Measurements from ENCODE around the gene COPG1. TPM values are rescaled to one million over a fixed set of nuclear protein-coding genes. Genes with fewer than 3 reads are reported as not detected.

COPG1 gene
- total and polyA plus RNA-seq, 2 donors (not counting 1 experiment from before 2014, with no cell fraction given): 48.9 to 85.9 TPM

- peak overlapping the region; percentile 97 for H3K4me2 ChIP-seq (replicated peaks; ENCODE audit: low read depth, low read length, poor library complexity, severe bottlenecking)
- ChIA-PET POLR2A (interaction anchor here (1.2 to 4.4 kb wide), 5 partner anchors 29 to 263 kb away, joined by 3 to 30 read pairs (median 5); a partner anchor contains a TSS), CTCF (interaction anchor here (0.8 to 8.2 kb wide), 4 partner anchors 34 to 309 kb away, joined by 3 to 58 read pairs (median 6); a partner anchor contains a TSS)
- H4K20me1 ChIP-seq (ENCODE audit: control insufficient read depth, insufficient read depth, low read length, poor library complexity, severe bottlenecking): peaks cover 41% of the 10 kb centered on the region
- peak overlapping the region; percentile 64 to 86 for H3K27ac ChIP-seq (ENCODE audit: low read length in 2 of 2)
- H3K4me1 ChIP-seq (ENCODE audit: control insufficient read depth in 2 of 2, insufficient read depth in 2 of 2, low read length in 2 of 2): peaks cover 72 to 80% of the 10 kb centered on the region in 2 donors
- Mint-ChIP-seq H3K4me1 (peaks cover 77% of the 10 kb centered on the region), H3K9me3 (ENCODE audit: insufficient read depth) (no peaks in the 10 kb centered on the region), H3K4me3 (peak overlapping the region; percentile 95), H3K27ac (peak overlapping the region; percentile 91), H3K27me3 (peaks cover 8% of the 10 kb centered on the region)
- H3K79me2 ChIP-seq (ENCODE audit: control insufficient read depth, insufficient read depth, low read length): peaks cover 22% of the 10 kb centered on the region
- peaks cover 4 to 20% of the 10 kb centered on the region in 2 experiments for H3K36me3 ChIP-seq (replicated peaks in 1 of 2; ENCODE audit: control extremely low read depth in 1 of 2, control insufficient read depth in 1 of 2, extremely low read depth in 1 of 2, insufficient read depth in 2 of 2, low read length in 1 of 2)
- ATAC-seq (ENCODE audit: low read depth) (no peak), DNase-seq (peak; percentile 57)
- peak overlapping the region; percentile 75 for H2AFZ ChIP-seq (ENCODE audit: insufficient read depth, low read depth, low read length, poor library complexity, severe bottlenecking)
- intact Hi-C loops (cut with micrococcal nuclease): loop anchor here (1.0 to 10.0 kb wide), 4 partner anchors 116 to 297 kb away; partner anchors contain the start of genes ISY1 and MBD4
- WGBS (ENCODE audit: insufficient coverage): under 1% methylated on average over 81 of the region's 82 CpGs
- H3K4me3 ChIP-seq (ENCODE audit: control extremely low read depth in 1 of 5, extremely low read depth in 1 of 5, insufficient read depth in 1 of 5, low read depth in 2 of 5, low read length in 4 of 5): peak overlapping the region; percentile 79 to 92 (median 88)
- TF ChIP-seq CTCF (IDR thresholded peaks at IDR 0.05) (no peak), EZH2 (IDR thresholded peaks at IDR 0.05; ENCODE audit: borderline replicate concordance, insufficient read depth, low read depth, low read length, poor library complexity, severe bottlenecking) (no peak)
- no peaks in the 10 kb centered on the region for H3K9me3 ChIP-seq (ENCODE audit: control extremely low read depth in 1 of 3, control insufficient read depth in 2 of 3, insufficient read depth in 1 of 3, low read length in 2 of 3)
- peak overlapping the region; percentile 88 for H3K9ac ChIP-seq (ENCODE audit: low read length)
- peaks cover 0 to 4% (median 0%) of the 10 kb centered on the region in 4 experiments for H3K27me3 ChIP-seq (replicated peaks in 1 of 4; ENCODE audit: control extremely low read depth in 1 of 4, control insufficient read depth in 3 of 4, insufficient read depth in 4 of 4, low read length in 3 of 4)
Observed at GRCh38 chr3:129278966-129279906, 29.8 kb downstream of the COPG1 start.
